Inflammatory macrophage treated with lipopolysaccharide for 4 hours (primary cell): Measurements from ENCODE around the gene PRMT2.
"Not testable (repeated sequence)": the region's sequence is repeated elsewhere in the genome, so short reads cannot be mapped to it uniquely, and the experiment has no call there.

ENCODE experiments used
- DNase-seq: peaks from one replicate; pipeline ENCODE4 v3.0.0-alpha.2; 2020

Gene PRMT2

DNA sequence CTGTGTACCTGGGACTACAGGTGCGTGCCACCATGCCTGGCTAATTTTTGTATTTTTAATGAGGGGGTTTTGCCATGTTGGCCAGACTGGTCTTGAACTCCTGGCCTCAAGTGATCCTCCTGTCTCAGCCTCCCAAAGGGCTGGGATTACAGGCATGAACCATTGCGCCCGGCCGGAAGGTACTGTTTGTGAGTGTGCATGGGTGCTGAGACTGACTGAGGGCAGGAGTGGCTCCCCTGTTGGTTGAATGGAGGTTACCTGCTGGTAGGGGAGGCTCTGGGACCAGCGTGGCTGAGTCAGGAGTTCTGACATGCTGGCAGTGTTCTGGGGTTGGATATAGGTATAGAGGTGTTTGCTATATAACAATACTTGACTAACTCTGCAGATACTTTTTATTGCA, 10.4 kb downstream of the PRMT2 start:
- DNase-seq: no peak

DNA sequence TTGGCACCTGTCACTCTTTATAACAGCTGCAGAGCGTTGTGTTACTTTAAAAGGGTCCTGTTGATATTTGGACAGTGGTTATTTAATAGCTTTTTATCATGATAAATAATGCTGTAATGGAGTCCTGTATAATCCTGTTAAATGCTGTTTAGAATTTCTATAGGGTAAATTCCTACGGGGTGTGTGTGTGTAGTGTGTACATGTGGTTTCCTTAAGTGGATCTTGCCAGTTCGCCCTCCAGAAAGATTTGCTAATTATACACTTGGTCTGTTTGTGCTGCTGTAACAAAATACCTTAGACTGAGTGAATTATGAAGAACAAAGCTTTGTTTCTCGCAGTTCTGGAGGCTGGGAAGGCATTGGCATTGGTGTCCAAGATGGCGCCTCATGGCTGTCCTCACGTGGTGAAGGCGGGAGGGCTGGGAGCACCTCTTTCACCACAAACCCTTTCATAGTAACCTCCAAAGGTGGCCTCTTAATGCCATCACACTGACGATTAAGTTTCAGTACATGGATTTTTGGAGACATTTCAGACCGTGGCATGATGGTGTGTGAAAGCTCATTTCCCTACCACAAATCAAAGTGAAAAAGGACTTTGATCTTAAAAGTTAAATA, 11.2 kb downstream of the PRMT2 start:
- no peak for DNase-seq

DNA sequence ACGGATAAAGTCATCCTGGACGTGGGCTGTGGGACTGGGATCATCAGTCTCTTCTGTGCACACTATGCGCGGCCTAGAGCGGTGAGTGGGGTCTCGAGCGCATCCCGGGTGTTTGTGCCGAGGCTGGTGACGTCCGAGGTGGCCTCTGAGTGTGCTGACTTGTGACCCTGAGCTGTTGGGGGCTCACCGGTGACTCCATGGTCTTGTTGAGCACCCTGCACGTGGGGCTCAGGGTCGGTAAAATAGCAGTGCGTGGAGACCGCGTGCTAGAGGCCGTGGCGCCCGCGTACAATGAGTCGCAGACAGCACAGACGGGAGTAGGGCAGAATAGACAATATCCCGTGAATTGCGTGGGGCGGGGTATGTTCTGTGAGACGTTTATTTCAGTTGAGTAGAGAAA, 13.1 kb downstream of the PRMT2 start:
- no peak for DNase-seq

GRCh38 chr21:46649356-46649755, 13.9 kb downstream of the PRMT2 start:
- no peak for DNase-seq

GRCh38 chr21:46650476-46651098, 15.1 kb downstream of the PRMT2 start:
- no peak for DNase-seq

GRCh38 chr21:46651121-46651520, 15.6 kb downstream of the PRMT2 start:
- DNase-seq: no peak

DNA sequence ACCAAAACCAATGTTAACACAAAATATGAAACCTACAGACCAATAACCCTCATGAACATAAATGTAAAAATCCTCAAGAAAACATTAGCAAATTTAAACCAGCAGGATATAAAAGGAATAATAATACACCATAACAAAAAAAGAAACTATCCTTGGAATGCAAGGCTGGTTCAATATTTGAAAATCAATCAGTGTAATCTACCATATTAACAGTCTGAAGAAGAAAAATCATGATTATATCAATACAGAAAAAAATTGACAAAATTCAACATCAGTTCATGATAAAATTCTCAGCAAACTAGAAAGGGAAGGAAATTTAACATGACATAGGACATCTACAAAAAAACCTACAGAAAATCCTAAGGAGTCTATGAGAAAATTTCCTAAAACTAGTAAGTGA, 19.8 kb downstream of the PRMT2 start:
- DNase-seq: no peak

DNA sequence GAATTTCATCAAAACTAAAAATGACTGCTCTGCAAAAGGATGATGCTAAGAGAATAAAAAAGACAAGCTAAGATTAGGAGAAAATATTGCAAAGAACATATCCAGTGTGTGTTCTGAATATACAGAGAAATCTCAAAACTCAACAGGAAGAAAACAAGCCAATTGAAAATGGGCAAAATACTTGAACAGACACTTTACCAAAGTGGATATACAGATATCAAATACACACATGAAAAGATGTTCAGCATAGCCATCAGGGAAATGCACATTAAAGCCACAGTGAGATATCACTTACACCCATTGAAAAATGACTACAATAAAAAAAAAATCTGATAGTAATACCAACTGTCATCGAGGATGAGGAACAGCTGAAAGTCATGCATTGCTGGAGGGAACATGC, 21.3 kb downstream of the PRMT2 start:
- no peak for DNase-seq

GRCh38 chr21:46660505-46660904, 25.0 kb downstream of the PRMT2 start:
- no peak for DNase-seq

- peak; percentile 20 for DNase-seq
Measured at GRCh38 chr21:46661211-46661625, 25.7 kb downstream of the PRMT2 start.

DNA sequence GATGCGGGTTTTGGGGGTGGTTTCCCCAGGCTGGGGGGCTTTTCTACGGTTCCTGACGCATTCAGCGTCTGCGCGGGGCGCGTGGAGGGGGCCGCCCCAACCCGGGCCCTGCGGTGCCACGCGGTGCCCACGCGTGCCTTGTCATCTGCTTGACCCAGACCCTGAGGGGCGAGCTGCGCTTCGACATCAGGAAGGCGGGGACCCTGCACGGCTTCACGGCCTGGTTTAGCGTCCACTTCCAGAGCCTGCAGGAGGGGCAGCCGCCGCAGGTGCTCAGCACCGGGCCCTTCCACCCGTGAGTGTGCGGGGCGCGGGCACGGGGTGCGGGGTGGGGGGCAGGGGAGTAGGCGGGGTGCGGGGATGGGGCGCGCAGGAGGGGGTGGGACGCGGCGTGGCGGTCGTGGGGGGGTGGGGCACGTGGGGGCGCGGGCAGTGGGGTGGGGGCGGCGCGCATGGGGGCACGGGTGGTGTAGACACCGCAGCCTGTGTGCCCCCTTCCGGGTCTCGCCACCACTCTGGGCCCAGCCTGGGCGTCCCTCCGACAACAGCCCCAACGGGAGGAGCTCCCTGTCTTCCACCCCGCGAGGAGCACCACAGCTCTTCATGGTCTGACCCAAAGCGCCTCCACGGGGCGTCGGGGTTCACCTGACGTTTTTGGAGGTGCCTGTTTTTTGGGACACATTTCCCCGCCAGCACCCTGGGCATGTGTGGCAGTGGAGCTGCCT, 26.3 kb downstream of the PRMT2 start:
- DNase-seq: no peak

DNA sequence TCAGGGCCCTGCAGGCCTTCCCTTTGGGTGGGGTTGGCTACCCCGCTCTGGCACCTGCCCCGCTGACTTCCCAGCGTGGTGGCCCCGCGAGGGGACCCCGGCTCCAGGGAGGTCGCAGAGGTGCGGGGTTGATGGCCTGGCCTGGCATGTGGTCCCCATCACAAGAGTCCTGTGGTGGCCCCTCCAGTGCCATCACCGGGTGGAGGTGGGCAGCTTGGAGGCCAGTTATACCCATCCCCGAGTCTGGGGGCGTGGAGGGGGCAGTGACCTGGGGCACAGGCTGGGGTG, 26.8 kb downstream of the PRMT2 start:
- no peak for DNase-seq

DNA sequence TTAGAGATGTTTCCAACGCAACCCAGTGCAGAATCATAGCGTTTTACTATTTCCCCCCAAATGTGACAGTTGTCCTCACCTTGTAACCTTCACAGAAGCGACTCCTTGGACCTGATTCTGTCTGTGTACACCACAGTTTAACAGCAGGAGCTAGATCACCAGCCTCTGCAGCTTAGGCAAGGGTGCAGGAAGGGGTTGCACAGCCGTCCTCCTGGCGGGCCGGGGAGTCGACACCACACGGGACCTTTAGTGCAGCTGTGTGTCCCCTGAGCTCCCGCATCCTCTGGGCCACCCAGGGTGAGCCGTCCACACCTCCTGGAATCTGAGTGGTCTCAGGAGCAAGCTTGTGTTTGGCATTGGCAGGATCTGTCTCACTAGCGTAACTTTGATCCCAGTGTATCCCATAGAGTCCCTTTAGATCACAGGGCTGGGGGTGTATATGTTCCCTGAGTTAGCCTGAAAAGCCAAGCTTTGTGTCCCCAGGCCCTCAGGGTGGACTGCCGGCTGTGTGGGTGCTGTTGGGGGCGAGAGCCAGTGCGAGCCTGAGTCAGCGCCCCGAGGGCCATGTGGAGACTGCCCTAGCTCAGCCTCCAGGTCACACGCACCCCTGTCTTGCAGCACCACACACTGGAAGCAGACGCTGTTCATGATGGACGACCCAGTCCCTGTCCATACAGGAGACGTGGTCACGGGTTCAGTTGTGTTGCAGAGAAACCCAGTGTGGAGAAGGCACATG, 27.5 kb downstream of the PRMT2 start:
- no peak for DNase-seq

DNA sequence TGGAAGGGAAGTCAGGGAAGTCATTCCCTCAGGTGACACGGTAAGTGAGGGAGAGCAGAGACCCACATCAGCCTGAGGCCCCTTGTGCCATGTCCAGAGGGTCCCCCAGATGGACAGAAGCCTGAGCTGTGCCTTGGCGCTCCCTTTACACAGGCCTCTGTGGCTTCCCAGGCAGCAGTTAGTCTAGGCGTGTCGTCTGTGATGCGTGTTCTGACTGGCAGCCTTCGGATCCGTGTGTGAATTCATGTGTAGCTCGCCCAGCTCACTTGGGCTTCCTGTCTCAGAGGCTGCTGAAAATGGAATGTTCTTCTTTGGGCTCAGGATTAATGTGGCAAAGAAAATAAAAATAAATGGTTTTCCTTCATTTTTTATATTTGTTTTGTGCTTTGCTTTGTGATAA, 28.3 kb downstream of the PRMT2 start:
- no peak for DNase-seq

DNA sequence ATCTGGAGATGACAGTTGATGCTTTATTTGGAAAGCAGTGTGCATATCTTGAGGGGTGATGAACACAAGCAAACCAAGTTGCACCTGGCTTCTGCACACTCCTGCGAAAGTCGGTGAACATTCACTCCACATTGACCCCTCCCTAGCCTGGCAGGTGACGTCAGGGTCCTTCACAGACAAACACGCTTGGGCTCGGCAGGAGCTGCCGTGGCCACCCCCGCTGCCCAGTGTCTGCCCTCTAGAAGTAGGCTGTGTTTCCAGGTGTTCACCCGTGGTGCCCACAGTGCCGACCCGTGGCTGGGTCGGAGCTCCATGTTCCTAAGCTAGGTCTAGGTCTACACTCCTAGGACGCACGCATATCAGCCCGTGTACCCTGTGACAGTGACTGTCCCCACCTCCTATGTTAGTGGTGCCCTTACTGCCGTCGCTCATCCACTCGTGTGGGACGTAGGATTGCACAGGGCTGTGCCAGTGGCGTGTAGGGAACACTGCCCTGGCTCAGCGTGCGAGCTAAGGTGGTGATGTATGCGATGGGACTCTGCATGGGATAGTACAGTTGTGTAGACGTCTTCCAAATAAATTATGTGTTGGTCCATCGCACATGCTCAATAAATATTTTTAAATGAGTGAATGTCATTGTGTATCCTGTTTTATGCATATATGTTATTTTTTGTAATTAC, 29.0 kb downstream of the PRMT2 start:
- DNase-seq: no peak

DNA sequence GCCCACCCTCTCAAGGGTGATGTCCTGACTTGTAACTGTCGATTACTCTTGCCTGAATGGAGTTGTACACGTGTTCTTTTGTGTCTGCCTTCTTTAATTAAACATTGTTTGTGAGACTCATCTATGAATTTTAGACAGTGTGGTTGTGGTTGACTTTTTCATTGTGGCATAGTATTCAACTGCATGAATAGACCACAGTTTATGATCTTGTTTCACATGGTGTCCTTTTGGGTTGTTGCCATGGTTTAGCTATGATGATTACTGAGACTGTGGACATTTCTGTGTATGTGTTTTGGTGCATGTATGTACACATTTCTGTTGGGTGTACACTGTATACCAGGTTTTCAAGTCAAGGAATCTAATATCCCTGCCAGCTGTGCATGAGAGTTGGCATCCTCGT, 30.1 kb downstream of the PRMT2 start:
- DNase-seq: no peak

- no peak for DNase-seq
Measured at GRCh38 chr21:46666941-46667740, 31.7 kb downstream of the PRMT2 start.

DNA sequence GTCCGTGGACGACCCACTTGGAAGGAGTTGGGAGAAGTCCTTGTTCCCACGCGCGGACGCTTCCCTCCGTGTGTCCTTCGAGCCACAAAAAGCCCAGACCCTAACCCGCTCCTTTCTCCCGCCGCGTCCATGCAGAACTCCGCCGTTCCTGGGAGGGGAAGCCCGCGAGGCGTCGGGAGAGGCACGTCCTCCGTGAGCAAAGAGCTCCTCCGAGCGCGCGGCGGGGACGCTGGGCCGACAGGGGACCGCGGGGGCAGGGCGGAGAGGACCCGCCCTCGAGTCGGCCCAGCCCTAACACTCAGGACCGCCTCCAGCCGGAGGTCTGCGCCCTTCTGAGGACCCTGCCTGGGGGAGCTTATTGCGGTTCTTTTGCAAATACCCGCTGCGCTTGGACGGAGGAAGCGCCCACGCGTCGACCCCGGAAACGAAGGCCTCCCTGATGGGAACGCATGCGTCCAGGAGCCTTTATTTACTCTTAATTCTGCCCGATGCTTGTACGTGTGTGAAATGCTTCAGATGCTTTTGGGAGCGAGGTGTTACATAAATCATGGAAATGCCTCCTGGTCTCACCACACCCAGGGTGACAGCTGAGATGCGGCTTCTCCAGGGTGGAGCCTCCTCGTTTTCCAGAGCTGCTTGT, 32.4 kb downstream of the PRMT2 start:
- no peak for DNase-seq

DNA sequence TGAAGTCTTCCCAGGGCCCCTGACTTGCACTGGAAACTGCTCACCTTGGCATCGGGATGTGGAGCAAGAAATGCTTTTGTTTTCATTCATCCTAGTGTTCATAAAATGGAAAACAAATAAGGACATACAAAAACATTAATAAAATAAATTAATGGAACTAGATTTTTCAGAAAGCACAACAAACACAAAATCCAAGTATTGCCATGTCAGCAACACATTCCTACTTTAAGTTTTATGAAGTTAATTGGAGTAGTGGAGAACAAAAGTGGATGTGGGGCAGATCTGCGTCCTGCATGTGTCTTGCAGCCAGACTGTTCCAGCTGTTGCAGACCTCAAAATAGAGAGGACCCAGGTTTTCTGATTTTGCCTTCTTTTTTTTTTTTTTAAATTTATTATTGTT, 32.9 kb downstream of the PRMT2 start:
- no peak for DNase-seq

DNA sequence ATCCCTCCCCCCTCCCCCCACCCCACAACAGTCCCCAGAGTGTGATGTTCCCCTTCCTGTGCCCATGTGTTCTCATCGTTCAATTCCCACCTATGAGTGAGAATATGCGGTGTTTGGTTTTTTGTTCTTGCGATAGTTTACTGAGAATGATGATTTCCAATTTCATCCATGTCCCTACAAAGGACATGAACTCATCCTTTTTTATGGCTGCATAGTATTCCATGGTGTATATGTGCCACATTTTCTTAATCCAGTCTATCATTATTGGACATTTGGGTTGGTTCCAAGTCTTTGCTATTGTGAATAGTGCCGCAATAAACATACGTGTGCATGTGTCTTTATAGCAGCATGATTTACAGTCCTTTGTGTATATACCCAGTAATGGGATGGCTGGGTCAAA, 33.4 kb downstream of the PRMT2 start:
- DNase-seq: not testable (repeated sequence)

DNA sequence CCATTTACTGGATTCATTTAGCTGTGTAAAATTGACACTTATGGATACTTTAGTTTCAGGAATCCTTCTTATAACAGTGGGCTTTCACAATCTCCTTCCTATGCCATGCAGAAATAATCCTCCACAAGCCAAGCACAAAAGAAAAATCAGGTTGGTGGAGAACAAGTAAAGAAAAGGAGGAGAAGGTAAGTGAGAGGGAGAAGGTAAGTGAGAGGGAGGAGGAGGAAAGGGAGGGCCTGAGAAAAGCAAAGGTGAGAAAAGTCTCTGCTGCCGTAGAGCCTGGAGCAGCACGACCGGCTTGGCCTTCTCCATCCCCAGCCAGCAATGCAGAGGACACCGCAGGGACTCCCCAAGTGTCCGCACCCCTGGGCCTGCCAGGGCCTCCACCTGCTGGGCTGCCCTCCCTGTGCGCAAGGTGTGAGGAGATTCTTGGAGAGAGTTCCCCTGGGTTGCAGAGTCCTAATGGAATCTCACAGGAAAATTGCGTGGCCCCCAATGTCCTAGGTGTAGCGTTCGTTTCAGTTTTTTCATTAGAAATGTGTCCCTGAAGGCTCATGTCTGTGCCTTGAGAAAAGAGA, 39.0 kb downstream of the PRMT2 start:
- no peak for DNase-seq
